HEK293T (cell line): Measurements from ENCODE around the gene HSD11B1L.
"Not testable (repeated sequence)": the region's sequence is repeated elsewhere in the genome, so short reads cannot be mapped to it uniquely, and the experiment has no call there.

Experiments
- CTCF ChIA-PET: fragments of 350-600 bp; formaldehyde crosslinking; extraction: SDS; loops from one replicate; lab custom pipeline; 2021; ENCODE audit warnings: antibody characterized with exemption, inconsistent platforms; lab: Yijun Ruan, JAX
- POLR2A ChIA-PET: fragments of 350-600 bp; formaldehyde crosslinking; extraction: SDS; loops from one replicate; lab custom pipeline; 2020; ENCODE audit warnings: antibody characterized with exemption, inconsistent platforms; lab: Yijun Ruan, JAX
- DNase-seq: peaks from one replicate; pipeline ENCODE4 v3.0.0; 2012; ENCODE audit warnings: mixed read lengths; ENCODE audit errors: extremely low spot score
- ARNT ChIP-seq: fragments of 450-650 bp; IDR thresholded peaks from 2 replicates; pipeline ENCODE4 v1.6.1; 2017; ENCODE audit warnings: mild to moderate bottlenecking
- BHLHE40 ChIP-seq: fragments of 450-650 bp; IDR thresholded peaks from 2 replicates; pipeline ENCODE4 v1.6.1; 2016; ENCODE audit warnings: mild to moderate bottlenecking, moderate library complexity, borderline replicate concordance
- CTBP1 ChIP-seq: fragments of 450-650 bp; IDR thresholded peaks from 2 replicates; pipeline ENCODE4 v1.6.1; 2016; ENCODE audit warnings: borderline replicate concordance
- ELF4 ChIP-seq: fragments of 450-650 bp; IDR thresholded peaks from 2 replicates; pipeline ENCODE4 v1.6.1; 2017; ENCODE audit warnings: antibody characterized with exemption
- FOXK2 ChIP-seq: fragments of 450-650 bp; IDR thresholded peaks from 2 replicates; pipeline ENCODE4 v1.6.1; 2016; ENCODE audit warnings: mild to moderate bottlenecking
- FOXM1 ChIP-seq: fragments of 450-650 bp; IDR thresholded peaks from 2 replicates; pipeline ENCODE4 v1.6.1; 2017; ENCODE audit warnings: mild to moderate bottlenecking, borderline replicate concordance
- HDGF ChIP-seq: fragments of 450-650 bp; IDR thresholded peaks from 2 replicates; pipeline ENCODE4 v1.6.1; 2017; ENCODE audit warnings: antibody characterized with exemption, borderline replicate concordance
- L3MBTL2 ChIP-seq: fragments of 450-650 bp; conservative IDR thresholded peaks from 2 replicates; pipeline ENCODE4 v1.6.1; 2016; ENCODE audit warnings: mild to moderate bottlenecking
- LEF1 ChIP-seq: fragments of 450-650 bp; IDR thresholded peaks from 2 replicates; pipeline ENCODE4 v1.6.1; 2017; ENCODE audit warnings: mild to moderate bottlenecking, borderline replicate concordance
- NFRKB ChIP-seq: fragments of 450-650 bp; IDR thresholded peaks from 2 replicates; pipeline ENCODE4 v1.6.1; 2016; ENCODE audit warnings: mild to moderate bottlenecking, moderate library complexity
- PKNOX1 ChIP-seq: fragments of 450-650 bp; IDR thresholded peaks from 2 replicates; pipeline ENCODE4 v1.6.1; 2016
- SP1 ChIP-seq: fragments of 450-650 bp; IDR thresholded peaks from 2 replicates; pipeline ENCODE4 v1.6.1; 2017
- SUZ12 ChIP-seq: fragments of 450-650 bp; IDR thresholded peaks from 2 replicates; pipeline ENCODE4 v1.6.1; 2016; ENCODE audit warnings: mild to moderate bottlenecking
- TARDBP ChIP-seq: fragments of 450-650 bp; IDR thresholded peaks from 2 replicates; pipeline ENCODE4 v1.6.1; 2016
- ZNF384 ChIP-seq: fragments of 450-650 bp; IDR thresholded peaks from 2 replicates; pipeline ENCODE4 v1.6.1; 2016

Gene HSD11B1L

DNA sequence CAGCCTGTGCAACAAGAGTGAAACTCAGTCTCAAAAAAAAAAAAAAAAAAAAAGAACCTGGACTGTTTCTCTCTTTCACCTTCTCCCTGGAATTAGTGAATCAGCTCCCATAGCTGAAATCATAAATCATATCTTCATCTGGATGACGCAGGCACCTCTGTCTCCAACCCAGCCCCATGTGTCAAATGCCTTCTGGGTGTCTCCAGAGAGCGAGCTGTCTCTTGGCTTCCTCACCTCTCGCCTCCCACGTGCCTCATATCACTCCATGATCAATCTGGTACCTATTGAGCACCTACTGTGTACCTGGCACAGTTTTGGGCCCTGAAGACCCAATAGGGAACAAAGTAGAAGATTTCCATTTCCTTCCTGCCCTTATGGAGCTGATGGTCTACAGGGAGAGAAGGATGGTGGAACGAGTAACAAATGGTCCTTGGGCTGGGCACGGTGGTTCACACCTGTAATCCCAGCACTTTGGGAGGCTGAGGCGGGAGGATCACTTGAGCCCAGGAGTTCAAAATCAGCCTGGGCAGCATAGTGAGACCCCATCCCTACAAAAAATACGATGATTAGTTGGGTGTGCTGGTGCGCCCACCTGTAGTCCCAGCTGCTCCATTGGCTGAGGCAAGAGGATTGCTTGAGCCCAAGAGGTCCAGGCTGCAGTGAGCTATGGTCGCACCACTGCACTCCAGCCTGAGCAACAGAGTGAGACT is 2.5 kb downstream of the HSD11B1L start:
- no peak for DNase-seq
- TF ChIP-seq L3MBTL2 (no peak), ELF4 (no peak), PKNOX1 (0 out of 2 replicates have a peak, but pooled peaks have one; percentile 13)
- ChIA-PET POLR2A (interaction anchor here (1.3 kb wide), 1 partner anchor 108 kb away, joined by 4 read pairs; the partner anchor contains the start of gene DUS3L), CTCF (no interaction called here)

DNA sequence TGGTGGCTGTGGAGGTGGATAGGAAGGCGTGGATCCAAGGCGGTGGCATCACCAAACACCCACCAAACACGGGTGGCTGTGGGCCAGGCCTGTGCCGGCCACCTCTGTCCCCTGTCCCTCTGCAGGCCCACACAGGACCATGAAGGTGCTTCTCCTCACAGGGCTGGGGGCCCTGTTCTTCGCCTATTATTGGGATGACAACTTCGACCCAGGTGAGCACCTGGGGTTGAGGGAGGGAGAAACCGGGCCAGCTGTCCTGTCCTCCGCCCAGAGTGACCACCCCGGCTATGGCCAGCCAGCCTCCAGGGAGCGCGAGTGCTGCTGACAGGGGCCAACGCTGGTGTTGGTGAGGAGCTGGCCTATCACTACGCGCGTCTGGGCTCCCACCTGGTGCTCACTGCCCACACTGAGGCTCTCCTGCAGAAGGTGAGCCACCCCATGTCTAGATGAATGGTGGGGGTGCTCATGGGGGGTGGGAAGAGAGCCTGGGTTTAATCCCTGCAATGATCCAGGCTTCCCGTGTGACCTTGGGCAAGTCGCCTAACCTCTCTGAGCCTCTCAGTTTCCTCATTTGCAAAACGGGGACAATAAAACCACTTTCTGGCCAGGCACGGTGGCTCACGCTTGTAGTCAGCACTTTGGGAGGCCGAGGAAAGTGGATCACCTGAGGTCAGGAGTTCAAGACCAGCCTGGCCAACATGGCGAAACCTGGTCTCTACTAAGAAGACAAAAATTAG is 4.0 kb downstream of the HSD11B1L start:
- DNase-seq = no peak
- ChIA-PET POLR2A (no interaction called here), CTCF (no interaction called here)
- TF ChIP-seq FOXK2 (no peak), ARNT (no peak), HDGF (no peak), SP1 (no peak), LEF1 (no peak), FOXM1 (no peak), BHLHE40 (no peak), NFRKB (no peak), CTBP1 (no peak)

DNA sequence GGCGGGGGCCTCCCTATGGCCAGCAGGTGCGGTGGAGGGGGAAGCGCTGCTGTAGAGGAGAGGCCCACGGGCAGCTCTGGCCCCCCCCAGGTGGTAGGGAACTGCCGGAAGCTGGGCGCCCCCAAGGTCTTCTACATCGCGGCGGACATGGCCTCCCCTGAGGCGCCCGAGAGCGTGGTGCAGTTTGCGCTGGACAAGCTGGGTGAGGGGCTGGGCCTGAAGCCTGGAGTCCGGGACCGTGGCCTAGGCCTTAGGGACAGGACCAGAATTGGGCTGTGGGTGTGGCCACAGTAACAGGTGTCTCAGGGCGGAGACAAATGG is 5.5 kb downstream of the HSD11B1L start:
- TF ChIP-seq ELF4 (no peak), FOXM1 (no peak), SUZ12 (no peak), PKNOX1 (no peak), TARDBP (no peak), NFRKB (no peak), ZNF384 (no peak), ARNT (no peak), FOXK2 (no peak), L3MBTL2 (no peak), BHLHE40 (no peak)
- CTCF ChIA-PET = interaction anchor here (0.6 to 0.9 kb wide), 2 partner anchors 32 to 73 kb away, joined by 3 read pairs; no protein-coding TSS in a partner anchor

DNA sequence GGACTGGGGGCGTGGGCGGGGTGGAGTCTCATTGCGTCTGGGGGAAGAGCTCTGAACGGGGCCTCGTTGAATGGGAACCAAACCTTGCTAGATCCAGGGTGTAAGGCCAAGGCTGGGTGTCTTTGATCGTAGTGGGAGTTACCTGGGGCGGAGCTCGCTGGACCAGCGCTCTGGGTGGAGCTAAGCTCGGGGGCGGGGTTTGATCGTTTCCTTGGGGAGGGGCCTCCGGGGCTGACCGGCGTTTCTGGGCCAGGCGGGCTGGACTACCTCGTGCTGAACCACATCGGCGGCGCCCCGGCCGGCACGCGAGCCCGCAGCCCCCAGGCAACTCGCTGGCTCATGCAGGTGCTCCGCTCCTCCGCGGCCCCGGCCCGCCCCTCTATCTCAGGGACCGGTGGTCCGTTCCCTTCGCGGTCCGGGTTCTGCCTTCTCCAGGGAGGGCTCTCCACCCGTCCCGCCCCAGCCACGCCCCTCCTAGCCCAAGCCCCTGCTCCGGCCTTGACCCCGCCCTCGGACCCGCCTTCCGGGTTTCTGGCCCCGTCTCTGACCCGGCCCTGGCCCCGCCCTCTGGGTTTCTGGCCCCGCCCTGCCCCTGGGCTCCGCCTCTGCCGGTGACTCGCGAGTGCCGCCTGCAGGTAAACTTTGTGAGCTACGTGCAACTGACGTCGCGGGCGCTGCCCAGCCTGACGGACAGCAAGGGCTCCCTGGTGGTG is 6.0 kb downstream of the HSD11B1L start:
- TF ChIP-seq SP1 (peak; percentile 87), BHLHE40 (no peak), PKNOX1 (peak; percentile 89)
- peak; percentile 94 for DNase-seq
- POLR2A ChIA-PET = interaction anchor here (0.8 to 4.2 kb wide), 8 partner anchors 11 to 217 kb away, joined by 3 to 49 read pairs (median 6); partner anchors contain the start of genes CATSPERD, DUS3L, LONP1 and NDUFA11
- CTCF ChIA-PET = interaction anchor here (0.6 to 1.1 kb wide), 7 partner anchors 28 to 108 kb away, joined by 3 to 5 read pairs (median 3); partner anchors contain the start of gene DUS3L

More for the DNA sequence above, 5.5 kb downstream of the HSD11B1L start:
- DNase-seq = no peak
- POLR2A ChIA-PET = interaction anchor here (1.0 to 4.2 kb wide), 7 partner anchors 10 to 218 kb away, joined by 3 to 49 read pairs (median 8); partner anchors contain the start of genes CATSPERD, LONP1, NDUFA11 and SAFB

DNA sequence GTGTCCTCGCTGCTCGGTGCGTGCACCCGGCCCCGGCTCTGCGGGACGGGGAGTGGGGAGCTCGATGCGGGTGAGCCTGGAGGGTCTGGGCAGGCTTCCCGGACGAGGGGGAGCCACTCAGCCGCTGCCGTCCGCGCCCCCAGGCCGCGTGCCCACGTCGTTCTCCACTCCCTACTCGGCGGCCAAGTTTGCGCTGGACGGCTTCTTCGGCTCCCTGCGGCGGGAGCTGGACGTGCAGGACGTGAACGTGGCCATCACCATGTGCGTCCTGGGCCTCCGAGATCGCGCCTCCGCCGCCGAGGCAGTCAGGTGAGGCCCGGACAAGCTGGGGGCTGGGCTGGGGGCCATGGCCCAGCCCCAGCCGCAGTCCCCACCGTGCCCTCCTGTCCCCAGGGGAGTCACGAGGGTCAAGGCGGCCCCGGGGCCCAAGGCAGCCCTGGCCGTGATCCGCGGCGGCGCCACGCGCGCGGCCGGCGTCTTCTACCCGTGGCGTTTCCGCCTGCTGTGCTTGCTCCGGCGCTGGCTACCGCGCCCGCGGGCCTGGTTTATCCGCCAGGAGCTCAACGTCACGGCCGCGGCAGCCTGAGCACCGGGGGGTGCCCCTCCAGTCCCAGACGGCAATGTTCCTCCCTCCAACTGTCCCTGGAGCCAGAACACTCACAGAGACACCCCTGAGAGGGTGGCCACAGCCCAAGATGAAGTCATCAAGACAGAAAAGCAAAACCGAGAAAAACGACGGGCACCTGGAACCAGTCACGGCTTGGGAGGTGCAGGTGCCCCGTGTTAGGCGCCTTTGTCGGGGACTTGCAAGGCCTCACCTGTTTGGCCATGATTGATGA is 6.8 kb downstream of the HSD11B1L start:
- TF ChIP-seq PKNOX1 = 0 out of 2 replicates have a peak, but pooled peaks have one; percentile 38
- no peak for TF ChIP-seq ARNT
- TF ChIP-seq LEF1 = no peak
- TF ChIP-seq L3MBTL2 = peak; percentile 80
- no peak for TF ChIP-seq FOXK2
- TF ChIP-seq SP1 = no peak
- TF ChIP-seq ELF4 = no peak
- CTCF ChIA-PET = interaction anchor here (0.6 to 1.1 kb wide), 6 partner anchors 16 to 107 kb away, joined by 3 to 5 read pairs (median 3); partner anchors contain the start of gene DUS3L
- no peak for DNase-seq
- POLR2A ChIA-PET = interaction anchor here (0.8 to 4.2 kb wide), 7 partner anchors 11 to 104 kb away, joined by 3 to 49 read pairs (median 8); partner anchors contain the start of genes CATSPERD, DUS3L, LONP1 and SAFB

DNA sequence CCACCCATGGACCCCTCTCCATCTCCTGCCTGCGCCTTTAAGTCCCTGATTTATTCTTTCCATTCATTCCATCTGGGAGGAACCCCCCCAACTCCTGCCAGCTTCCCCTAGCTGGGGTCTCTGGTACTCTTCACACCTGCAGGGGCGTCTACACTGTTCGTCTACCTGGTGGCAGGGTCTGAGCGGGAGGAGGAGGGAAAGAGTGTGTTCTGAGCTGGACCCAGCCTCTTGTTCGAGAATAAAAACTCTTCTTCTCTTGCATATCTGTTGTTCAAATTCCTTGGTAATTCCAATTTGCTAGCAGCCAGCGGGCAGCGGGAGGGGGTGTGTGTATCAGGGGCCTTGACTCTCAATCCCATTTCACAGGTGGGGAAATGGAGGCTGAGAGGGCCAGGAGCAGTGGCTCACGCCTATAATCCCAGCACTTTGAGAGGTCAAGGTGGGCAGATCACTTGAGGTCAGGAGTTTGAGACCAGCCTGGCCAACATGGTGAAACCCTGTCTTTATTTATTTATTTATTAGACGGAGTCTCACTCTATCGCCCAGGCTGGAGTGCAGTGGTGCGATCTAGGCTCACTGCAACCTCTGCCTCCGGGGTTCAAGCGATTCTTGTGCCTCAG is 7.5 kb downstream of the HSD11B1L start:
- ChIA-PET POLR2A (interaction anchor here (1.7 to 4.2 kb wide), 3 partner anchors 10 to 32 kb away, joined by 14 to 49 read pairs (median 29); partner anchors contain the start of genes CATSPERD and LONP1), CTCF (interaction anchor here (1.6 kb wide), 2 partner anchors 19 to 30 kb away, joined by 4 to 6 read pairs; no protein-coding TSS in a partner anchor)
- not testable (repeated sequence) for DNase-seq
